Measurements from ENCODE around the gene DHX15.

DHX15 gene

GRCh38 chr4:24477919-24478318 lies 106.4 kb downstream of the DHX15 start:
- no peak for DNase-seq

All from DMS79 (cell line).